SK-N-SH (cell line): ENCODE measurements around the gene ADGRD2. TPM values are rescaled to one million over a fixed set of nuclear protein-coding genes. Genes with fewer than 3 reads are reported as not detected.

ENCODE experiments used
- CTCF ChIA-PET: fragments of 300-600, 350-600 bp; formaldehyde crosslinking; extraction: SDS; loops from one replicate; lab custom pipeline; 2021; lab: Yijun Ruan, JAX
- POLR2A ChIA-PET: fragments of 350-600 bp; sonication (Branson Sonifier 250); formaldehyde crosslinking; extraction: SDS; loops from one replicate; lab custom pipeline; 2020; ENCODE audit warnings: antibody characterized with exemption, inconsistent platforms; lab: Yijun Ruan, JAX
- DNase-seq: peaks from one replicate; pipeline ENCODE4 v3.0.0; 2012
- H2AFZ ChIP-seq: fragments of 200-600 bp; sonication (generic); 2 replicates; pipeline ENCODE4 v1.8.1; 2016; ENCODE audit warnings: antibody characterized with exemption, mild to moderate bottlenecking, low read depth
- H3F3A ChIP-seq: fragments of 200-600 bp; sonication (generic); replicated peaks from 2 replicates; pipeline ENCODE3; 2016; ENCODE audit warnings: antibody characterized with exemption, mild to moderate bottlenecking; ENCODE audit not compliant: insufficient read depth
- H3K27ac ChIP-seq, 2 experiments: fragments of 200-500 bp in 1 of 2; fragments of 200-600 bp in 1 of 2; sonication (Bioruptor generic) in 1 of 2; sonication (generic), shearing (Covaris generic) in 1 of 2; 2 replicates each; pipeline versions ENCODE4 v1.5.1 to v1.6.1; 2014 to 2016; ENCODE audit warnings: low read depth in 2 of 2, inconsistent platforms in 1 of 2, low read length in 1 of 2, mild to moderate bottlenecking in 1 of 2, mixed read lengths in 1 of 2
- H3K27me3 ChIP-seq: fragments of 200-600 bp; sonication (generic), shearing (Covaris generic); 2 replicates; pipeline ENCODE4 v1.6.1; 2016; ENCODE audit warnings: mixed run types; ENCODE audit not compliant: insufficient read depth
- H3K36me3 ChIP-seq, 2 experiments: fragments of 200-500 bp in 1 of 2; fragments of 200-600 bp in 1 of 2; sonication (Bioruptor generic) in 1 of 2; sonication (generic) in 1 of 2; replicated peaks in 1 of 2; 2 replicates each; pipeline versions ENCODE3 to v1.5.1; 2014 to 2016; ENCODE audit warnings: low read length in 1 of 2, mild to moderate bottlenecking in 1 of 2; ENCODE audit not compliant: insufficient read depth in 2 of 2, control insufficient read depth in 1 of 2
- H3K4me1 ChIP-seq, 2 experiments: fragments of 200-500 bp in 1 of 2; fragments of 200-600 bp in 1 of 2; sonication (Bioruptor generic) in 1 of 2; sonication (generic), shearing (Covaris generic) in 1 of 2; 2 replicates each; pipeline versions ENCODE4 v1.5.1 to v1.6.1; 2014 to 2016; ENCODE audit warnings: low read depth in 1 of 2, low read length in 1 of 2, mixed run types in 1 of 2; ENCODE audit not compliant: insufficient read depth in 2 of 2, control insufficient read depth in 1 of 2
- H3K4me2 ChIP-seq: fragments of 200-600 bp; sonication (generic), shearing (Covaris generic); 2 replicates; pipeline ENCODE4 v1.6.1; 2017; ENCODE audit warnings: mixed run types
- H3K4me3 ChIP-seq, 2 experiments: fragments of 200-500 bp in 1 of 2; fragments of 200-600 bp in 1 of 2; sonication (Bioruptor generic) in 1 of 2; sonication (generic), shearing (Covaris generic) in 1 of 2; 2 replicates each; pipeline versions ENCODE4 v1.5.1 to v1.8.1; 2014 to 2016; ENCODE audit warnings: low read depth in 2 of 2, inconsistent platforms in 1 of 2, low read length in 1 of 2, mild to moderate bottlenecking in 1 of 2, mixed read lengths in 1 of 2, moderate library complexity in 1 of 2
- H3K79me2 ChIP-seq: fragments of 200-600 bp; sonication (generic); 2 replicates; pipeline ENCODE4 v1.8.1; 2017; ENCODE audit warnings: mild to moderate bottlenecking; ENCODE audit not compliant: insufficient read depth
- H3K9ac ChIP-seq: fragments of 200-600 bp; sonication (generic); 2 replicates; pipeline ENCODE4 v1.6.1; 2017; ENCODE audit warnings: mixed run types
- H3K9me2 ChIP-seq: fragments of 200-600 bp; sonication (generic); 2 replicates; pipeline ENCODE4 v1.6.1; 2017; ENCODE audit warnings: mixed run types
- H3K9me3 ChIP-seq: fragments of 200-600 bp; sonication (generic); 2 replicates; pipeline ENCODE4 v1.6.1; 2017; ENCODE audit warnings: mixed run types, mild to moderate bottlenecking, moderate library complexity
- H4K20me1 ChIP-seq: fragments of 200-600 bp; sonication (generic); 2 replicates; pipeline ENCODE4 v1.6.1; 2017; ENCODE audit warnings: mild to moderate bottlenecking, mixed run types; ENCODE audit not compliant: insufficient read depth
- FOSL2 ChIP-seq: IDR thresholded peaks from 2 replicates; pipeline ENCODE4 v1.4.0; 2012; ENCODE audit warnings: low read depth, mild to moderate bottlenecking, moderate library complexity, borderline replicate concordance
- FOXJ3 ChIP-seq: sonication (generic); formaldehyde crosslinking; IDR thresholded peaks from 2 replicates; pipeline ENCODE4 v1.5.1; 2020; ENCODE audit warnings: mild to moderate bottlenecking, missing genetic modification reagents
- GABPA ChIP-seq: IDR thresholded peaks from 2 replicates; pipeline ENCODE4 v1.4.0; 2012; ENCODE audit warnings: low read depth, mild to moderate bottlenecking
- GATA2 ChIP-seq: sonication (generic); formaldehyde crosslinking; IDR thresholded peaks from 2 replicates; pipeline ENCODE4 v1.5.0; 2020; ENCODE audit warnings: mild to moderate bottlenecking, missing genetic modification reagents
- JUND ChIP-seq: IDR thresholded peaks from 2 replicates; pipeline ENCODE4 v1.4.0; 2012
- NFIC ChIP-seq: IDR thresholded peaks from 2 replicates; pipeline ENCODE4 v1.4.0; 2012; ENCODE audit warnings: borderline replicate concordance
- NRF1 ChIP-seq: IDR thresholded peaks from 2 replicates; pipeline ENCODE4 v1.6.1; 2012; ENCODE audit warnings: low read depth, mild to moderate bottlenecking, low read length
- RCOR1 ChIP-seq: fragments of 150-350 bp; IDR thresholded peaks from 2 replicates; pipeline ENCODE4 v1.6.1; 2017; ENCODE audit warnings: antibody characterized with exemption, low read length
- RFX5 ChIP-seq: IDR thresholded peaks from 2 replicates; pipeline ENCODE4 v1.6.1; 2012; ENCODE audit warnings: mild to moderate bottlenecking, improper control_type of control experiment, low read length
- RXRA ChIP-seq: IDR thresholded peaks from 2 replicates; pipeline ENCODE4 v1.4.0; 2012; ENCODE audit warnings: low read depth, mild to moderate bottlenecking, borderline replicate concordance
- SIN3A ChIP-seq: IDR thresholded peaks from 2 replicates; pipeline ENCODE4 v1.6.1; 2012; ENCODE audit warnings: low read depth, mild to moderate bottlenecking, low read length, moderate library complexity, borderline replicate concordance
- TEAD4 ChIP-seq: IDR thresholded peaks from 2 replicates; pipeline ENCODE4 v1.4.0; 2012; ENCODE audit warnings: mild to moderate bottlenecking, borderline replicate concordance; ENCODE audit not compliant: insufficient read depth
- WGBS: methylation state at CpG from one replicate; pipeline ENCODE4 v1.1.6; 2017; ENCODE audit warnings: low lambda C conversion rate; 5-methylcytosine and 5-hydroxymethylcytosine counted together
- polyA plus RNA-seq, 3 experiments: library from polyadenylated mRNA; depleted of rRNA; stranded (reverse); fragments of >200 nt; gene quantifications; 2 replicates each; pipeline ENCODE4 v1.2.3, GENCODE V29; 2012
- TF ChIP-seq, protein P1 (sequence below): IDR thresholded peaks from 2 replicates; pipeline ENCODE4; 2012
- TF ChIP-seq, protein P2 (sequence below): IDR thresholded peaks from 2 replicates; pipeline ENCODE4 v1.4.0; 2012; ENCODE audit warnings: low read depth, borderline replicate concordance
- TF ChIP-seq, protein P3 (sequence below): fragments of 150-350 bp; IDR thresholded peaks from 2 replicates; pipeline ENCODE4 v1.6.1; 2016; ENCODE audit warnings: mild to moderate bottlenecking, low read depth, low read length
- TF ChIP-seq, protein P4 (sequence below): fragments of 200-600 bp; sonication (generic); IDR thresholded peaks from 2 replicates; pipeline ENCODE4 v1.6.1; 2017; ENCODE audit warnings: antibody characterized with exemption, mild to moderate bottlenecking, moderate library complexity

The ADGRD2 gene
- polyA plus RNA-seq, 1 of the 3 experiments (the other 2 are of a cell fraction), result 0.05 TPM

DNA sequence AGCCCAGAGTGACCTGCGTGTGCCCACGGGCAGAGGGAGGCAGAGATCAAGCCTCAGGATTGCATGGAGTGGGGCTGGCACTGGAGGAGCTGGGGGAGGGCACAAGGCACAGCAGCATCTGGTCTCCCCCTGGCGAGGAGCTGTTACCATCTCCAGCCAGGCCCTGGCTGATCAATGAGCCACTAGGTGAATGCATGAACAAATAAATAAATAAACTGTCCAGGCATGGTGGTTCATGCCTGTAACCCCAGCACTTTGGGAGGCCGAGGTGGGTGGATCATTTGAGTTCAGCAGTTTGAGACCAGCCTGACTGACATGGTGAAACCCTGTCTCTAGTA, 20.8 kb upstream of the ADGRD2 start:
- H2AFZ ChIP-seq, result no peak overlapping the region
- H3K9me3 ChIP-seq, result no peaks in the 10 kb centered on the region
- H3K4me1 ChIP-seq, result peaks cover 0 to 6% of the 10 kb centered on the region in 2 experiments; a peak in 1 of 4 replicates
- H4K20me1 ChIP-seq, result no peaks in the 10 kb centered on the region
- no peak overlapping the region for H3K4me3 ChIP-seq
- ChIA-PET POLR2A (no interaction called here), CTCF (interaction anchor here (1.4 to 3.6 kb wide), 5 partner anchors 10 to 107 kb away, joined by 3 to 14 read pairs (median 5); no protein-coding TSS in a partner anchor)
- H3K27ac ChIP-seq, result no peak overlapping the region
- no peaks in the 10 kb centered on the region for H3F3A ChIP-seq
- H3K36me3 ChIP-seq, result no peaks in the 10 kb centered on the region
- no peaks in the 10 kb centered on the region for H3K79me2 ChIP-seq
- no peak overlapping the region for H3K4me2 ChIP-seq
- 66% methylated on average over 4 of the region's 4 CpGs for WGBS
- DNase-seq, result no peak
- TF ChIP-seq GABPA, result no peak
- TF ChIP-seq SIN3A, result no peak
- TF ChIP-seq FOXJ3, result no peak
- TF ChIP-seq NFIC, result no peak
- TF ChIP-seq GATA2 (CRISPR knock-in tag), result no peak
- TF ChIP-seq, protein P1, sequence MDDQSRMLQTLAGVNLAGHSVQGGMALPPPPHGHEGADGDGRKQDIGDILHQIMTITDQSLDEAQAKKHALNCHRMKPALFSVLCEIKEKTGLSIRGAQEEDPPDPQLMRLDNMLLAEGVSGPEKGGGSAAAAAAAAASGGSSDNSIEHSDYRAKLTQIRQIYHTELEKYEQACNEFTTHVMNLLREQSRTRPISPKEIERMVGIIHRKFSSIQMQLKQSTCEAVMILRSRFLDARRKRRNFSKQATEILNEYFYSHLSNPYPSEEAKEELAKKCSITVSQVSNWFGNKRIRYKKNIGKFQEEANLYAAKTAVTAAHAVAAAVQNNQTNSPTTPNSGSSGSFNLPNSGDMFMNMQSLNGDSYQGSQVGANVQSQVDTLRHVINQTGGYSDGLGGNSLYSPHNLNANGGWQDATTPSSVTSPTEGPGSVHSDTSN, result no peak
- TF ChIP-seq, protein P2, sequence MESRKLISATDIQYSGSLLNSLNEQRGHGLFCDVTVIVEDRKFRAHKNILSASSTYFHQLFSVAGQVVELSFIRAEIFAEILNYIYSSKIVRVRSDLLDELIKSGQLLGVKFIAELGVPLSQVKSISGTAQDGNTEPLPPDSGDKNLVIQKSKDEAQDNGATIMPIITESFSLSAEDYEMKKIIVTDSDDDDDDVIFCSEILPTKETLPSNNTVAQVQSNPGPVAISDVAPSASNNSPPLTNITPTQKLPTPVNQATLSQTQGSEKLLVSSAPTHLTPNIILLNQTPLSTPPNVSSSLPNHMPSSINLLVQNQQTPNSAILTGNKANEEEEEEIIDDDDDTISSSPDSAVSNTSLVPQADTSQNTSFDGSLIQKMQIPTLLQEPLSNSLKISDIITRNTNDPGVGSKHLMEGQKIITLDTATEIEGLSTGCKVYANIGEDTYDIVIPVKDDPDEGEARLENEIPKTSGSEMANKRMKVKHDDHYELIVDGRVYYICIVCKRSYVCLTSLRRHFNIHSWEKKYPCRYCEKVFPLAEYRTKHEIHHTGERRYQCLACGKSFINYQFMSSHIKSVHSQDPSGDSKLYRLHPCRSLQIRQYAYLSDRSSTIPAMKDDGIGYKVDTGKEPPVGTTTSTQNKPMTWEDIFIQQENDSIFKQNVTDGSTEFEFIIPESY, result no peak
- no peak for TF ChIP-seq JUND
- TF ChIP-seq RCOR1, result no peak
- TF ChIP-seq RFX5, result no peak
- TF ChIP-seq FOSL2, result no peak
- TF ChIP-seq, protein P3, sequence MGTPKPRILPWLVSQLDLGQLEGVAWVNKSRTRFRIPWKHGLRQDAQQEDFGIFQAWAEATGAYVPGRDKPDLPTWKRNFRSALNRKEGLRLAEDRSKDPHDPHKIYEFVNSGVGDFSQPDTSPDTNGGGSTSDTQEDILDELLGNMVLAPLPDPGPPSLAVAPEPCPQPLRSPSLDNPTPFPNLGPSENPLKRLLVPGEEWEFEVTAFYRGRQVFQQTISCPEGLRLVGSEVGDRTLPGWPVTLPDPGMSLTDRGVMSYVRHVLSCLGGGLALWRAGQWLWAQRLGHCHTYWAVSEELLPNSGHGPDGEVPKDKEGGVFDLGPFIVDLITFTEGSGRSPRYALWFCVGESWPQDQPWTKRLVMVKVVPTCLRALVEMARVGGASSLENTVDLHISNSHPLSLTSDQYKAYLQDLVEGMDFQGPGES, result no peak
- no peak for TF ChIP-seq TEAD4
- no peak for TF ChIP-seq RXRA
- TF ChIP-seq, protein P4, sequence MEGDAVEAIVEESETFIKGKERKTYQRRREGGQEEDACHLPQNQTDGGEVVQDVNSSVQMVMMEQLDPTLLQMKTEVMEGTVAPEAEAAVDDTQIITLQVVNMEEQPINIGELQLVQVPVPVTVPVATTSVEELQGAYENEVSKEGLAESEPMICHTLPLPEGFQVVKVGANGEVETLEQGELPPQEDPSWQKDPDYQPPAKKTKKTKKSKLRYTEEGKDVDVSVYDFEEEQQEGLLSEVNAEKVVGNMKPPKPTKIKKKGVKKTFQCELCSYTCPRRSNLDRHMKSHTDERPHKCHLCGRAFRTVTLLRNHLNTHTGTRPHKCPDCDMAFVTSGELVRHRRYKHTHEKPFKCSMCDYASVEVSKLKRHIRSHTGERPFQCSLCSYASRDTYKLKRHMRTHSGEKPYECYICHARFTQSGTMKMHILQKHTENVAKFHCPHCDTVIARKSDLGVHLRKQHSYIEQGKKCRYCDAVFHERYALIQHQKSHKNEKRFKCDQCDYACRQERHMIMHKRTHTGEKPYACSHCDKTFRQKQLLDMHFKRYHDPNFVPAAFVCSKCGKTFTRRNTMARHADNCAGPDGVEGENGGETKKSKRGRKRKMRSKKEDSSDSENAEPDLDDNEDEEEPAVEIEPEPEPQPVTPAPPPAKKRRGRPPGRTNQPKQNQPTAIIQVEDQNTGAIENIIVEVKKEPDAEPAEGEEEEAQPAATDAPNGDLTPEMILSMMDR, result no peak
- no peak for TF ChIP-seq NRF1
- no peaks in the 10 kb centered on the region for H3K9me2 ChIP-seq
- H3K27me3 ChIP-seq, result no peaks in the 10 kb centered on the region
- H3K9ac ChIP-seq, result no peak overlapping the region
